ENCODE measurements around the gene CST6.
"Not testable (repeated sequence)": the region's sequence is repeated elsewhere in the genome, so short reads cannot be mapped to it uniquely, and the experiment has no call there.

CST6 gene

GRCh38 chr11:66006891-66007176 is 5.0 kb upstream of the CST6 start:
- TF ChIP-seq EZH2phosphoT487 (IDR thresholded peaks at IDR 0.05; ENCODE audit: low read depth): no peak
- TF ChIP-seq CTCF (IDR thresholded peaks at IDR 0.05; ENCODE audit: low read depth, low read length): no peak
- H3K27me3 ChIP-seq (ENCODE audit: low read depth, low read length): no peaks in the 10 kb centered on the region
- H3K9ac ChIP-seq (ENCODE audit: low read length): no peak overlapping the region
- peaks cover 21% of the 10 kb centered on the region for H3K79me2 ChIP-seq (ENCODE audit: low read length)
- H2AFZ ChIP-seq (ENCODE audit: low read depth, low read length): no peak overlapping the region
- no peak overlapping the region for H3K4me3 ChIP-seq (ENCODE audit: low read length)
- H4K20me1 ChIP-seq (ENCODE audit: insufficient read depth, low read length): no peaks in the 10 kb centered on the region
- H3K9me3 ChIP-seq (ENCODE audit: insufficient read depth, low read length): no peaks in the 10 kb centered on the region
- H3K4me1 ChIP-seq (ENCODE audit: low read length): peaks cover 6% of the 10 kb centered on the region
- no peak overlapping the region for H3K27ac ChIP-seq (ENCODE audit: low read length)
- H3K4me2 ChIP-seq (ENCODE audit: low read length): no peak overlapping the region
- peaks cover 19% of the 10 kb centered on the region for H3K36me3 ChIP-seq (replicated peaks; ENCODE audit: low read depth, low read length)

GRCh38 chr11:66007201-66007634 is 4.6 kb upstream of the CST6 start:
- Histone ChIP-seq H3K9me3 (ENCODE audit: insufficient read depth, low read length) (no peaks in the 10 kb centered on the region), H3K27me3 (ENCODE audit: low read depth, low read length) (no peaks in the 10 kb centered on the region), H3K4me1 (ENCODE audit: low read length) (peaks cover 6% of the 10 kb centered on the region), H3K27ac (ENCODE audit: low read length) (no peak overlapping the region), H3K4me3 (ENCODE audit: low read length) (no peak overlapping the region), H4K20me1 (ENCODE audit: insufficient read depth, low read length) (no peaks in the 10 kb centered on the region), H3K79me2 (ENCODE audit: low read length) (peaks cover 19% of the 10 kb centered on the region), H3K36me3 (replicated peaks; ENCODE audit: low read depth, low read length) (peaks cover 19% of the 10 kb centered on the region), H3K4me2 (ENCODE audit: low read length) (no peak overlapping the region), H3K9ac (ENCODE audit: low read length) (no peak overlapping the region), H2AFZ (ENCODE audit: low read depth, low read length) (no peak overlapping the region)
- TF ChIP-seq CTCF (IDR thresholded peaks at IDR 0.05; ENCODE audit: low read depth, low read length): no peak
- TF ChIP-seq EZH2phosphoT487 (IDR thresholded peaks at IDR 0.05; ENCODE audit: low read depth): no peak

- H3K36me3 ChIP-seq (replicated peaks; ENCODE audit: low read depth, low read length): peaks cover 19% of the 10 kb centered on the region
- no peak overlapping the region for H3K9ac ChIP-seq (ENCODE audit: low read length)
- no peak overlapping the region for H3K4me3 ChIP-seq (ENCODE audit: low read length)
- H3K4me2 ChIP-seq (ENCODE audit: low read length): no peak overlapping the region
- TF ChIP-seq EZH2phosphoT487 (IDR thresholded peaks at IDR 0.05; ENCODE audit: low read depth) (no peak), CTCF (IDR thresholded peaks at IDR 0.05; ENCODE audit: low read depth, low read length) (no peak)
- H3K79me2 ChIP-seq (ENCODE audit: low read length): peaks cover 14% of the 10 kb centered on the region
- no peaks in the 10 kb centered on the region for H3K27me3 ChIP-seq (ENCODE audit: low read depth, low read length)
- no peak overlapping the region for H3K27ac ChIP-seq (ENCODE audit: low read length)
- H3K9me3 ChIP-seq (ENCODE audit: insufficient read depth, low read length): no peaks in the 10 kb centered on the region
- H3K4me1 ChIP-seq (ENCODE audit: low read length): peaks cover 5% of the 10 kb centered on the region
- H4K20me1 ChIP-seq (ENCODE audit: insufficient read depth, low read length): no peaks in the 10 kb centered on the region
- no peak overlapping the region for H2AFZ ChIP-seq (ENCODE audit: low read depth, low read length)
Measured at GRCh38 chr11:66008095-66008467, 3.7 kb upstream of the CST6 start.

- Histone ChIP-seq H2AFZ (ENCODE audit: low read depth, low read length) (no peak overlapping the region), H3K27me3 (ENCODE audit: low read depth, low read length) (no peaks in the 10 kb centered on the region), H3K9ac (ENCODE audit: low read length) (no peak overlapping the region), H3K9me3 (ENCODE audit: insufficient read depth, low read length) (no peaks in the 10 kb centered on the region), H3K79me2 (ENCODE audit: low read length) (peaks cover 9% of the 10 kb centered on the region), H3K4me3 (ENCODE audit: low read length) (no peak overlapping the region), H3K4me2 (ENCODE audit: low read length) (no peak overlapping the region), H3K36me3 (replicated peaks; ENCODE audit: low read depth, low read length) (peaks cover 19% of the 10 kb centered on the region), H3K4me1 (ENCODE audit: low read length) (0 out of 2 replicates have a peak, but pooled peaks cover under 1% of the 10 kb centered on the region), H4K20me1 (ENCODE audit: insufficient read depth, low read length) (no peaks in the 10 kb centered on the region), H3K27ac (ENCODE audit: low read length) (no peak overlapping the region)
- no peak for TF ChIP-seq EZH2phosphoT487 (IDR thresholded peaks at IDR 0.05; ENCODE audit: low read depth)
- no peak for TF ChIP-seq CTCF (IDR thresholded peaks at IDR 0.05; ENCODE audit: low read depth, low read length)
Measured at GRCh38 chr11:66008468-66009101, 3.2 kb upstream of the CST6 start.

GRCh38 chr11:66010036-66010435 is 1.8 kb upstream of the CST6 start:
- H3K9me3 ChIP-seq (ENCODE audit: insufficient read depth, low read length); H2AFZ ChIP-seq (ENCODE audit: low read depth, low read length); H3K4me2 ChIP-seq (ENCODE audit: low read length); H3K27ac ChIP-seq (ENCODE audit: low read length); H3K9ac ChIP-seq (ENCODE audit: low read length); H3K4me3 ChIP-seq (ENCODE audit: low read length); H3K36me3 ChIP-seq (replicated peaks; ENCODE audit: low read depth, low read length); H4K20me1 ChIP-seq (ENCODE audit: insufficient read depth, low read length); H3K27me3 ChIP-seq (ENCODE audit: low read depth, low read length); H3K79me2 ChIP-seq (ENCODE audit: low read length); H3K4me1 ChIP-seq (ENCODE audit: low read length): not testable (repeated sequence)

Data from OCI-LY3 (cell line).